ENCODE measurements around the gene CSTB.

DNA sequence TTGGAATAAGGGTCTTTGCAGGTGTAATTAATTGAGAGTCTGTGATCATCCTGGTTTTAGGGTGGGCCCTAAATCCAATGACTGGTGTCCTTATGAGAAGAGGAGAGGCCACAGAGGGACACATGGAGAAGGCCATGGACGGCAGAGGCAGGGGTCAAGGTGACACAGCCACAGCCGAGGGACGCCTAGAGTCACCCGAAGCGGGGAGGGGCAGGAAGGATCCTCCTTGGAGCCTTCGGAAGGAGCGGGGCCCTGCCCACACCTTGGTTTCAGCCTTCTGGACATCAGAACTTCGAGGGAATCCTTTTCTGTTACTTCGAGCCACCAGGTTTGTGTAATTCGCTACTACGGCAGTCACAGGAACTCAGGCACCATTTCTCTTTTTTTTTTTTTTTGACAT, 44.4 kb upstream of the CSTB start:
- TF ChIP-seq, protein P1, sequence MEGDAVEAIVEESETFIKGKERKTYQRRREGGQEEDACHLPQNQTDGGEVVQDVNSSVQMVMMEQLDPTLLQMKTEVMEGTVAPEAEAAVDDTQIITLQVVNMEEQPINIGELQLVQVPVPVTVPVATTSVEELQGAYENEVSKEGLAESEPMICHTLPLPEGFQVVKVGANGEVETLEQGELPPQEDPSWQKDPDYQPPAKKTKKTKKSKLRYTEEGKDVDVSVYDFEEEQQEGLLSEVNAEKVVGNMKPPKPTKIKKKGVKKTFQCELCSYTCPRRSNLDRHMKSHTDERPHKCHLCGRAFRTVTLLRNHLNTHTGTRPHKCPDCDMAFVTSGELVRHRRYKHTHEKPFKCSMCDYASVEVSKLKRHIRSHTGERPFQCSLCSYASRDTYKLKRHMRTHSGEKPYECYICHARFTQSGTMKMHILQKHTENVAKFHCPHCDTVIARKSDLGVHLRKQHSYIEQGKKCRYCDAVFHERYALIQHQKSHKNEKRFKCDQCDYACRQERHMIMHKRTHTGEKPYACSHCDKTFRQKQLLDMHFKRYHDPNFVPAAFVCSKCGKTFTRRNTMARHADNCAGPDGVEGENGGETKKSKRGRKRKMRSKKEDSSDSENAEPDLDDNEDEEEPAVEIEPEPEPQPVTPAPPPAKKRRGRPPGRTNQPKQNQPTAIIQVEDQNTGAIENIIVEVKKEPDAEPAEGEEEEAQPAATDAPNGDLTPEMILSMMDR (IDR thresholded peaks at IDR 0.05) = no peak
- TF ChIP-seq POLR2A (IDR thresholded peaks at IDR 0.05) = no peak

Measured in adrenal gland (tissue), 5 donors.